ENCODE measurements around the gene CNOT2.

CNOT2 gene

DNA sequence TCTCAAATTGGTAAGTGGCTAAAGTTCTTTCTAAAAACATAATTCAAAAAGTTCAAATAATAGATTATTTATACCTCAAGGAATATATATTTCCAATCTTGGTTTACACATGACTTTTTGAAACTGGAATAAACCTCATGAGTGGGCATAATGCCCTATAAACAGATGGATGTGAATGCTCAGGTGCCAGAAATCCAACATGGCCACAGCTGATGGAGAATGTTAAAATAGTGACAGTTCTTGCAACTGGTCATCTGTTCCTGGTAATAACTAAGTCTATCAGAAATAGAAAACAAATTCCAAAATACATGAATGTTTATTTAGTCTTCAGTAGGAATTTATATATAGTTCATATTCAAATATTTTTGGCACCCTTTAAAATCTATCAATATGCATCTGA, 21.6 kb upstream of the CNOT2 start:
- no peak for DNase-seq (ENCODE audit: extremely low read depth, low read depth)
- TF ChIP-seq, protein P1, sequence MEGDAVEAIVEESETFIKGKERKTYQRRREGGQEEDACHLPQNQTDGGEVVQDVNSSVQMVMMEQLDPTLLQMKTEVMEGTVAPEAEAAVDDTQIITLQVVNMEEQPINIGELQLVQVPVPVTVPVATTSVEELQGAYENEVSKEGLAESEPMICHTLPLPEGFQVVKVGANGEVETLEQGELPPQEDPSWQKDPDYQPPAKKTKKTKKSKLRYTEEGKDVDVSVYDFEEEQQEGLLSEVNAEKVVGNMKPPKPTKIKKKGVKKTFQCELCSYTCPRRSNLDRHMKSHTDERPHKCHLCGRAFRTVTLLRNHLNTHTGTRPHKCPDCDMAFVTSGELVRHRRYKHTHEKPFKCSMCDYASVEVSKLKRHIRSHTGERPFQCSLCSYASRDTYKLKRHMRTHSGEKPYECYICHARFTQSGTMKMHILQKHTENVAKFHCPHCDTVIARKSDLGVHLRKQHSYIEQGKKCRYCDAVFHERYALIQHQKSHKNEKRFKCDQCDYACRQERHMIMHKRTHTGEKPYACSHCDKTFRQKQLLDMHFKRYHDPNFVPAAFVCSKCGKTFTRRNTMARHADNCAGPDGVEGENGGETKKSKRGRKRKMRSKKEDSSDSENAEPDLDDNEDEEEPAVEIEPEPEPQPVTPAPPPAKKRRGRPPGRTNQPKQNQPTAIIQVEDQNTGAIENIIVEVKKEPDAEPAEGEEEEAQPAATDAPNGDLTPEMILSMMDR (IDR thresholded peaks at IDR 0.05; ENCODE audit: low read depth, low read length) = no peak

DNA sequence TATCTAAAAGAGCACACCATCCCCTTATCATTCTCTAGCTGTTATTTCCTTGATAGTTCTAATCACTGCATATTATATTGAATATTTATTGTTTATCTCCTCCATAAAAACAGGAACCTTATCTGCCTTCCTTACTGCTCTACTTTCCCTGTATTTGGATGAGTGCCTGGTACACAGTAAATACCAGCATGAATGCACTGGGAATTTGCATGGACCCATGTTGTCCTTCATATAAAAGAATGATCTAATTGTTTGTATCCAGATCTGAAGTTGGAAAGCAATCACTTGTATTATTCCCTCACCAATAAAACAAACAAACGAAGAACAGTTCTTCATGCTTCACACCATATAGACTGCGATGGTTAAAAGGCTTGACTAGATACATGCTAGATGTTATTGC, 15.3 kb upstream of the CNOT2 start:
- no peak for DNase-seq (ENCODE audit: extremely low read depth, low read depth)
- TF ChIP-seq, protein P1 (IDR thresholded peaks at IDR 0.05; ENCODE audit: low read depth, low read length) = no peak

DNA sequence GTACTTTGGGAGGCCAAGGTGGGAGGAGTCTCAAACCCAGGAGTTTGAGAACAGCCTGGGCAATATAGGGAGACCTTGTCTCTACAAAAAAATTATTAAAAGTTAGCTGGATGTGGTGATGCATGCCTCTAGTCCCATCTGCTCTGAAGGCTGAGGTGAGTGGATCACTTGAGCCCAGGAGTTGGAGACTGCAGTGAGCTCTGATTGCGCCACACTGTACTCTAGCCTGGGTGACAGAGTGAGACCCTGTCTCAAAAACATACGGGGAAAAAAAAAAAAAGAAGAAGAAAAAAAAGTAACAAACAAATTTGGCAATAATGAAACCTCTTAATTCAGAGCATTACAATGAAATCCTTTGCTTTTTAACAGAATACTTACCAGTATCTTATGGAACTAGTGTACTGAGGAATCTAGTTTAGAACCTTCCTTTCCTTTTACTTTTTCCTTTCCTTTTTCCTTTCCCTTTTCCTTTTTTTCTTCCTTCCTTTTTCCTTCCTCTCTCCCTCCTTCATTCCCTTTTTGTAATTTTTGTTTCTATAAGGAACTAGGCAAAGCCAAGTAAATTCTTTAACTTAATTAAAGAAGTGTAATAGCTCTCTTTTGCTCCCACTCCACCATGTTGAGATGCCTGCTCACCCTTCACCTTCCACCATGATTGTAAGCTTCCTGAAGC, 12.2 kb upstream of the CNOT2 start:
- no peak for DNase-seq (ENCODE audit: extremely low read depth, low read depth)
- TF ChIP-seq, protein P1 (IDR thresholded peaks at IDR 0.05; ENCODE audit: low read depth, low read length) = no peak

DNA sequence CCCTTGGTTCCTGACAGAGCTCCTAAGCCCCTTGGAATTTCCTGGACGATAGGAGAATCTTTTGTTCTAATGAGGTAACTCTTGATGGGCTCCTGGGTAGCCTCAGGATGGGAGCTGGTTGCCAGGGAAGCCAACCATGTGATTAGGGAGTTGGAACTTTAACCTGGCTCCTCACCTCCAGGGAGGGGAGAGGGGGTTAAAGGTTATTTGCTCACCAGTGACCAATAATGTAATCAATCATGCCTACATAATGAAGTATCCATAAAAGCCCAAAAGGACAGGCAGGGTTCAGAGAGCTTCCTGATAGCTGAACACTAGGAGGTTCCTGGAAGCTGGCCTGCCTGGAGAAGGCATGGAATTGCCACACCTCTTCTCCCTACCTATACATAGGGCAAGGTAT, 6.2 kb upstream of the CNOT2 start:
- no peak for DNase-seq (ENCODE audit: extremely low read depth, low read depth)
- TF ChIP-seq, protein P1 (IDR thresholded peaks at IDR 0.05; ENCODE audit: low read depth, low read length) = no peak

DNA sequence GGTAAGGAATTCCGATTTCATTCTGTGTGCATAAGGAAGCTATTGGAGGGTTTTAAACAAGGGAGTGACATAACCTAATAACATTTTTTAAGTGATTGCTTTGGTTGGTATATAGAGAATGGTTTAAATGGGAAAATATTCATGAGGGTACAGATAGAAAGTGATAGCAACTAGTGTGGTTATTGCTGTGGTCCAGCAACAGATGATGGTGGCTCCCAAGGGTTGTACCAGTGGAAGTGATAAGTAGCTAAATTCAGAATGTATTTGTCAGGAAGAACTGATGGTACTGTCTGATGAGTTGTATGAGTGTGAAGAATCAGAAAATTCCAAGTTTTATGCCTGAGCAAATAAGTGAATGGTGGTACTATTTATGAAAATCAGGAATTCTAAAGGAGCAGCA, 2.6 kb upstream of the CNOT2 start:
- no peak for DNase-seq (ENCODE audit: extremely low read depth, low read depth)
- TF ChIP-seq, protein P1 (IDR thresholded peaks at IDR 0.05; ENCODE audit: low read depth, low read length) = no peak

DNA sequence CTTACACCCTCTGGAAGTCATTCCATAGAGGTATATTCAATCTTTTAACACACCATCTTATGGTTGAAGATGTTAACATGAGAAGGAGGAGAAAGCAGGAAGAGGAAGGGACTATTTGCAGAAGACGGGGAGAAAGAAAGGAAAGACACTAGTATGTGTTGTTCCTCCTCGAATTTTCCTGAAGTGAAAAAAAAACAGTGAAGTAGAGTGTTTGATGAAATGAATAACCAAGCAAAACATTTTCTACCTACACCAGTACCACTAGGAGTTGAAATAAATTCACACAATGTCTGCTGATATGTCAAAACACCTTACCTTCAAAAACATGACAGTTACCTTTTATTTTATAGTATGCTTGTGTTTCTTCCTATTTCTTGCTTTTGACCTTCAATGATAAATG, 1.4 kb upstream of the CNOT2 start:
- TF ChIP-seq, protein P1 (IDR thresholded peaks at IDR 0.05; ENCODE audit: low read depth, low read length) = no peak
- DNase-seq (ENCODE audit: extremely low read depth, low read depth) = no peak

DNA sequence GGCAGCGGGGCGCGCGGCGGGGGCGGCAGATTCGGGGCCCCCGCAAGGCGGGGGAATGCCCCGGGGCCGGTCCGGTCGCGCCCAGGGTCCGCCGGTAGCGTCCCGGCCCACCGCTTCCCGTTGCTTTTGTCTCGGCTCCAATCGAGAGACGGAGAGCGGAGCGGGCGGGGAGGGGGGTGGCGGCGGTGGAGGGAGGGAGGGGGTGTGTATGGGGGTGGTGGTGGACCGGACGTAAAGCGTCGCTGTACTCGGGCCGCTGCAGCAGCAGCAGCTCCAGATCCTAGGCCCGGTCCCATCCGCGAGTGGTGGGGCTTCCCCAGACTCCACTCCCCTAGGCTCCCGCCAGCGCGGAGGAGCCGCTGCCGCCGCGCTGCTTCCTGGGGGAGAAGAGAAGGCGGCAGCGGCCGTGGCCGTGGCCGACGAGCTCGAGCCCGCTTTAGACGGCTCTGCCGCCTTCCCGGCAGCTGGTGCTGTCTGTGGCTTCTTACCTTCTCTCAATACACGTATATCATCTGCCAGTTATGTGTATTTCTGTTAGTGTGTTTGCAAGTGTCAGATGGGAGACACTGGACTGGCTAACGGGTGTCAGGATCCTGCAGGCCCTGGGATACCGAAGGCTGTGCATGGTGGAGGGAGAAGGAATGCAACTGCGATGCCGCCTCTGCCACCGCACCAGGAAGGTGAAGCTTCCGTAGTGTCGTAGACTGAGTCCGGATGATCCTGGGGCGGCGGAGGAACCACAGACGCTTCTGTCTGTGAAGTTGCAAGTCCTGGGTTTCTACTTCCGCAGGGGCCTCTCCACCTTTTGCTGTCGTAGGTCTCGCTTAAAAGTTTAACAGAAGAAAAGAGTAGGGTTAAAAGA, 508 bp downstream of the CNOT2 start:
- TF ChIP-seq, protein P1 (IDR thresholded peaks at IDR 0.05; ENCODE audit: low read depth, low read length) = no peak
- peak; percentile 23 for DNase-seq (ENCODE audit: extremely low read depth, low read depth)
